Measurements from ENCODE around the gene CAVIN3. TPM values are rescaled to one million over a fixed set of nuclear protein-coding genes. Genes with fewer than 3 reads are reported as not detected.

CAVIN3 gene
- total and polyA plus RNA-seq, 10 donors = 10.5 to 42.9 (median 33.5) TPM

DNA sequence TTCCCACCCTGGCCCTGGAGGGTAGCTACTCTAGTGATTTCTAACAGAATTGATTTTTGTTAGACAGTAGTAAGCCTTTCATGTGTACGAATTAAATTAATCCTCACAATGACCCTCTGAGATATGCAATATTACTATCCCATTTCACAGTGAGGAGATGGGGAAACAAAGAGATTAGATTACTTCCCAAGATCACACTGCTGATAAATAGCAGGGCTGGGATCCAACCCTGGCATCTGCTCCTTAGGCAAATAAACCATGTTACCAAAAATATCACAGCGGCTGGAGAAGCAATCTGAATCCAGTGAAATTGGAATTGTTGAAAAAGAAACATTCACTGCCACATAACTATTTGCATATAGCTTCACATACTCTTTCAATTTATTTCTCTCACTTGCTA, 12.8 kb upstream of the CAVIN3 start:
- no peak overlapping the region for H3K4me3 ChIP-seq
- no peak overlapping the region for H3K27ac ChIP-seq
- H3K9me3 ChIP-seq = no peaks in the 10 kb centered on the region
- H3K27me3 ChIP-seq (replicated peaks in 1 of 7) = peaks cover 0 to 9% (median 0%) of the 10 kb centered on the region in 7 donors
- TF ChIP-seq, protein P1, sequence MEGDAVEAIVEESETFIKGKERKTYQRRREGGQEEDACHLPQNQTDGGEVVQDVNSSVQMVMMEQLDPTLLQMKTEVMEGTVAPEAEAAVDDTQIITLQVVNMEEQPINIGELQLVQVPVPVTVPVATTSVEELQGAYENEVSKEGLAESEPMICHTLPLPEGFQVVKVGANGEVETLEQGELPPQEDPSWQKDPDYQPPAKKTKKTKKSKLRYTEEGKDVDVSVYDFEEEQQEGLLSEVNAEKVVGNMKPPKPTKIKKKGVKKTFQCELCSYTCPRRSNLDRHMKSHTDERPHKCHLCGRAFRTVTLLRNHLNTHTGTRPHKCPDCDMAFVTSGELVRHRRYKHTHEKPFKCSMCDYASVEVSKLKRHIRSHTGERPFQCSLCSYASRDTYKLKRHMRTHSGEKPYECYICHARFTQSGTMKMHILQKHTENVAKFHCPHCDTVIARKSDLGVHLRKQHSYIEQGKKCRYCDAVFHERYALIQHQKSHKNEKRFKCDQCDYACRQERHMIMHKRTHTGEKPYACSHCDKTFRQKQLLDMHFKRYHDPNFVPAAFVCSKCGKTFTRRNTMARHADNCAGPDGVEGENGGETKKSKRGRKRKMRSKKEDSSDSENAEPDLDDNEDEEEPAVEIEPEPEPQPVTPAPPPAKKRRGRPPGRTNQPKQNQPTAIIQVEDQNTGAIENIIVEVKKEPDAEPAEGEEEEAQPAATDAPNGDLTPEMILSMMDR (IDR thresholded peaks at IDR 0.05 in 8 of 11, conservative IDR thresholded peaks at IDR 0.05 in 3 of 11) = no peak
- TF ChIP-seq POLR2A (IDR thresholded peaks at IDR 0.05) (no peak), POLR2AphosphoS5 (IDR thresholded peaks at IDR 0.05) (no peak)
- intact Hi-C loops (cut with DNase I; ENCODE audit: low total_unique reads) = no loop called here
- DNase-seq = no peak
- H3K4me1 ChIP-seq = no peaks in the 10 kb centered on the region
- no peaks in the 10 kb centered on the region for H3K36me3 ChIP-seq
- WGBS, 5 donors = 29 to 57% (median 43%) methylated on average over 2 of the region's 2 CpGs

DNA sequence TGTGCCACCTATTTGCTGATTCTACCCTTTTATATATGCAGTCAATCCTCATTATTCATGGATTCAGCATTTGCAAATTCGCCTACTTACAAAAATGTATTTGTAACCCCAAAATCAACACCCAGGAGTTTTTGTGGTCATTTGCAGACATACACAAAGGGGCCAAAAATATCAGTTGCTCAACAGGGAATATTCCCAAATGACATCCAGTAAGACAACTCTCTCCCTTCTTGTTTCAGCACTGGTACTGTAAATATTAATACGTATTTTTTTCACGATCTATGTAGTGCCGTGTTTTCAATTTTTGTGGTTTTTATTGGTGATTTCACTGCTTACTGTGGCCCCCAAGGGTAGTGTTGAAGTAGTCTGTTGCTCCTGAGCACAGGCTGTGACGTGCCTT, 11.8 kb upstream of the CAVIN3 start:
- no peaks in the 10 kb centered on the region for H3K36me3 ChIP-seq
- WGBS, 5 donors = 84 to 97% (median 89%) methylated on average over 5 of the region's 5 CpGs
- peaks cover 0 to 13% (median 0%) of the 10 kb centered on the region in 7 donors for H3K27me3 ChIP-seq (replicated peaks in 1 of 7)
- H3K4me1 ChIP-seq = no peaks in the 10 kb centered on the region
- TF ChIP-seq POLR2AphosphoS5 (IDR thresholded peaks at IDR 0.05) = no peak
- TF ChIP-seq, protein P1 (IDR thresholded peaks at IDR 0.05 in 8 of 11, conservative IDR thresholded peaks at IDR 0.05 in 3 of 11) = no peak
- no peak for TF ChIP-seq POLR2A (IDR thresholded peaks at IDR 0.05)
- H3K27ac ChIP-seq = no peak overlapping the region
- no peak for DNase-seq
- H3K4me3 ChIP-seq = no peak overlapping the region
- no peaks in the 10 kb centered on the region for H3K9me3 ChIP-seq
- intact Hi-C loops (cut with DNase I; ENCODE audit: low total_unique reads) = no loop called here

DNA sequence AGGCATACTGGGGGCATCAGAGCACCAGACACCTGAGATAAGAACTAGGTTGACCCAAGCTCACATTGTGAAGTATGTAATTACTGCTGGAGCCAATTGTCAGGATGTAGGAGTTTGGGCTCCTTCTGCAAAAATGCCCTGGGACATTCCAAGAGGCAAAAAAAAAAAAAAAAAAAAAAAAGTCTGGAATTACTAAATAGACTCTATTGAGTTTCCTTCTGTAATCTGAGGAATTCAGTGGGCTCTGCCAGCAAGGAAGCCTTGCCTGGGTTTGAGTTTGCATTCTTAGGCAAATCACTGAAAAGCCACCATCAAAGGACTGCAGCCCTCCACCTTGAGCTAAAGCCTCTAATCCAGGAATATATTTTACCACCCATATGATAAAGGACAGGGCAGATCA, 8.0 kb upstream of the CAVIN3 start:
- Histone ChIP-seq H3K27ac (no peak overlapping the region), H3K4me3 (no peak overlapping the region), H3K4me1 (no peaks in the 10 kb centered on the region), H3K9me3 (no peaks in the 10 kb centered on the region), H3K27me3 (replicated peaks in 1 of 7) (peaks cover 0 to 17% (median 0%) of the 10 kb centered on the region in 7 donors), H3K36me3 (no peaks in the 10 kb centered on the region)
- DNase-seq = no peak
- TF ChIP-seq POLR2AphosphoS5 (IDR thresholded peaks at IDR 0.05) (no peak), POLR2A (IDR thresholded peaks at IDR 0.05) (no peak)
- TF ChIP-seq, protein P1 (IDR thresholded peaks at IDR 0.05 in 8 of 11, conservative IDR thresholded peaks at IDR 0.05 in 3 of 11) = no peak
- intact Hi-C loops (cut with DNase I; ENCODE audit: low total_unique reads) = no loop called here

DNA sequence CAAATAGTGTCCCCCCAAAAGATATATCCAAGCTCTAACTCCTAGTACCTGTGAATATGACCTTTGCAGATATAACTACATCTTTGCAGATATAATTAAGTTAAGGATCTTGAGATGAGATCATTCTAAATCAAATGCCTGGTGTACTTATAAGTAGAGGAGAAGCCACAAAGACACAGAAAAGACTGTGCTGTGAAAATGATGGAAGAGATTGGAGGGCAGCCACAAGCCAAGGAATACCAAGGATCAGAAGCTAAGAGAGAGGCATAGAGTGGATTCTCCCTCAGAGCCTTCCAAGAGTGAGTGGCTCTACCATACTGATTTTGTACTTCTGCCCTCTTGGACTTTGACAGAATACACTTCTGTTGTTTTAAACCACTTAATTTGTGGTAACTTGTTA, 7.5 kb upstream of the CAVIN3 start:
- DNase-seq = no peak
- intact Hi-C loops (cut with DNase I; ENCODE audit: low total_unique reads) = no loop called here
- Histone ChIP-seq H3K27ac (no peak overlapping the region), H3K36me3 (no peaks in the 10 kb centered on the region), H3K4me3 (no peak overlapping the region), H3K27me3 (replicated peaks in 1 of 7) (peaks cover 0 to 19% (median 0%) of the 10 kb centered on the region in 7 donors), H3K4me1 (no peaks in the 10 kb centered on the region), H3K9me3 (no peaks in the 10 kb centered on the region)
- TF ChIP-seq POLR2A (IDR thresholded peaks at IDR 0.05) = no peak
- TF ChIP-seq, protein P1 (IDR thresholded peaks at IDR 0.05 in 8 of 11, conservative IDR thresholded peaks at IDR 0.05 in 3 of 11) = no peak

All from spleen (tissue), 11 donors.